Subcutaneous adipose tissue (tissue), 4 donors: ENCODE results near the gene NCOA7. TPM values are rescaled to one million over a fixed set of nuclear protein-coding genes. Genes with fewer than 3 reads are reported as not detected.

Experiments used
- total RNA-seq, 4 donors: library from RNA; depleted of rRNA; stranded (reverse); fragments of >200 nt; gene quantifications; one replicate each; pipeline ENCODE4 v1.1.0, GENCODE V29; 2016
- TF ChIP-seq, protein P1 (sequence below): fragments of 450-650 bp; IDR thresholded peaks from one replicate; pipeline ENCODE4 v1.5.1; 2016; ENCODE audit warnings: low read depth, mild to moderate bottlenecking, control low read depth, antibody characterized with exemption, moderate library complexity

NCOA7 gene
- total RNA-seq, 4 donors from 2014 or later: 59.9 to 71.9 (median 62.2) TPM

DNA sequence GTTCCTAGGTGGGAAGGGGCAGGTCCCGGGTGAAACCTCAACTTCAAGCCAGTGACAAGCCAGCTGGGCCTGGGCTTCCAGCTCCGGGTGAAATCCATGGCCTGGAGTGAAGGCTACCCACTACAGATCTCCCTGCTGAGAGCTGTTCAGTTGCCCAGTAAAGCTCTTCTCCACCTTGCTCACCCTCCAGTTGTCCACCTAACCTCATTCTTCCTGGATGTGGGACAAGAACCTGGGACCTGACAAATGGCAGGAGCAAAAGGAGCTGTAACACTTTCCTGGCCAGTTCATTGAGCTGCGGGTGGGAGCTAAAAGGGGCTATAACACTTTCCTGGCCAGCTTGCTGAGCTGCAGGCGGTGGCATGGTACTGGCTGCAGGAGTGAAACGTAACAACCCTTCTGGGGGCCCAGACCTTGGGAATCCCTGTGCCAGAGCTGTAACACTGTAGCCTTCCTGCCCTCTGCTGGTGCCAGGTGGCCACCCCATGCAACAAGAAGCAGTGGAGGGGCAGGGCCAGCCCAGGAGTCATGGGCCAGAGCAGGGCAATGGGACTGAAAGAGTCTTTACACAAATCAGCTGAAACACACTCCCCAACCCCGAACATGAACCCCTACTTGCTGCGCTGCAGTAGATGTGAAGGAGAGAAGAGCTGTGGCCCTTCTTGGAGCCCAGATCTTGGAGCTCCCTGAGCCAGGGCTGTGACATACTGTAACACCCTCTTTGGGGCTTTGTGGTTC lies 162.2 kb downstream of the NCOA7 start:
- TF ChIP-seq, protein P1, sequence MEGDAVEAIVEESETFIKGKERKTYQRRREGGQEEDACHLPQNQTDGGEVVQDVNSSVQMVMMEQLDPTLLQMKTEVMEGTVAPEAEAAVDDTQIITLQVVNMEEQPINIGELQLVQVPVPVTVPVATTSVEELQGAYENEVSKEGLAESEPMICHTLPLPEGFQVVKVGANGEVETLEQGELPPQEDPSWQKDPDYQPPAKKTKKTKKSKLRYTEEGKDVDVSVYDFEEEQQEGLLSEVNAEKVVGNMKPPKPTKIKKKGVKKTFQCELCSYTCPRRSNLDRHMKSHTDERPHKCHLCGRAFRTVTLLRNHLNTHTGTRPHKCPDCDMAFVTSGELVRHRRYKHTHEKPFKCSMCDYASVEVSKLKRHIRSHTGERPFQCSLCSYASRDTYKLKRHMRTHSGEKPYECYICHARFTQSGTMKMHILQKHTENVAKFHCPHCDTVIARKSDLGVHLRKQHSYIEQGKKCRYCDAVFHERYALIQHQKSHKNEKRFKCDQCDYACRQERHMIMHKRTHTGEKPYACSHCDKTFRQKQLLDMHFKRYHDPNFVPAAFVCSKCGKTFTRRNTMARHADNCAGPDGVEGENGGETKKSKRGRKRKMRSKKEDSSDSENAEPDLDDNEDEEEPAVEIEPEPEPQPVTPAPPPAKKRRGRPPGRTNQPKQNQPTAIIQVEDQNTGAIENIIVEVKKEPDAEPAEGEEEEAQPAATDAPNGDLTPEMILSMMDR: no peak

DNA sequence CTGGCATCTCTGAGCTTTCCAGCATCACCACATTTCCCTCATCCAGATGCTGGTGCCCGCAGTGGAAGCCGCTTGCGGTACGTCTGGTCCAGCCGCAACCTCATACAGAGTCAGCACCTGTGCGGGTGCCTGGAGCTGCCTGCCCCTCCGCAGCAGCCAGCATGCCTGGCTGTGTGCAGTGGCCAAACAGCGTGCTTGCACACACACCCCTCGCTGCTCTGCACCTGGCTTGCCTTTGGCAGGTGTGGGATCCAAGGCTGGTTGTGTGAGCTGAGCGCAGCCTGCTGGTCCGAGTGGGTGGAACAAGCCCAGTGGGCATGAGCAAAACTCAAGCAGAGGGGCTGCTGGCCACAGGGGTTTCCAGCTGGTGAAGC lies 162.7 kb downstream of the NCOA7 start:
- TF ChIP-seq, protein P1: no peak

DNA sequence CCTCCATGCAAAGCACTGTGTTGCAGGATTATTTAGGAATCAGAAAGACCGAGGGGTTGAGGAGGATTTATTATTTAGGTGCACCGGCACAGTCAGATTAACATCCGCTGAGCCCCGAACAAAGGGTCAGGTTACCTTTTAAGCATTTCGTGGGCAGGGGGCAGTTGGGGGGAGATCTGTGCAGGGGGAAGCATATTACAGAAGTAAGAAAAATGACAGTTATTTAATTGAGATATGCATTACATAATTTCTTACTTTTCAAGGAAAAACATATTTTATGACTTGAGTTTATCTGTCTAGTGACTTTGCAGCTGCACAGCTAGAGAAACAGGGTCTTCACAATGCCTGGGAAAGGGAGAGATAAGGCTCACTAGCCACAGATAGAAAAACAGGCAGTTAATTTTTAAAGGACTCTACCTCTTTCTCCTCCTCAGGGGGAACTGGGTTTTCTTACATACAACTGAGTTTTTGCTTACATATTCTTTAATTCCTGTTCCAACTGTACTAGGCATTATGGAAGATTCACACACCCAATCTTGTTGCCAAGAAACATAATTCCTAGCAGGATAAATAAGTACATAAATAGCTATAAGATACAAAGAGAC lies 164.1 kb downstream of the NCOA7 start:
- TF ChIP-seq, protein P1: no peak

DNA sequence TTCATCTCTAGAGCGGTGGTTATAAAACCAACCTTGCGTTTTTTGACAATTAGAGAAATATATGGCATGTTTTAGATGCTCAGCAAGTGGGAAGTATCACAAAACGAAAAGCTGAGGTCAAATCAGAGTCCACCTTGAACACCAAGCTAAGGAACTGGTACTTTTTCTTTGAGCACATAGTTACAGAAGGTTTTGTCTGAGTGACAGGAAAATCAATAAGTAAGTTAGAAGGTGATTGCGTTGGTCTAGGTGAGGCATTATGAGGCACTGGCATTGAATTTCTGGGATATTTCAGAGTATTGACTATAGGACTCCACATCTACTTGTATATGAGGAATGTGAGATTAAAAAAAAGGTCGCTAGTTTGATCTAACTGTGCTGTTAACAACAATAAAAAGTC lies 165.2 kb downstream of the NCOA7 start:
- TF ChIP-seq, protein P1: no peak

DNA sequence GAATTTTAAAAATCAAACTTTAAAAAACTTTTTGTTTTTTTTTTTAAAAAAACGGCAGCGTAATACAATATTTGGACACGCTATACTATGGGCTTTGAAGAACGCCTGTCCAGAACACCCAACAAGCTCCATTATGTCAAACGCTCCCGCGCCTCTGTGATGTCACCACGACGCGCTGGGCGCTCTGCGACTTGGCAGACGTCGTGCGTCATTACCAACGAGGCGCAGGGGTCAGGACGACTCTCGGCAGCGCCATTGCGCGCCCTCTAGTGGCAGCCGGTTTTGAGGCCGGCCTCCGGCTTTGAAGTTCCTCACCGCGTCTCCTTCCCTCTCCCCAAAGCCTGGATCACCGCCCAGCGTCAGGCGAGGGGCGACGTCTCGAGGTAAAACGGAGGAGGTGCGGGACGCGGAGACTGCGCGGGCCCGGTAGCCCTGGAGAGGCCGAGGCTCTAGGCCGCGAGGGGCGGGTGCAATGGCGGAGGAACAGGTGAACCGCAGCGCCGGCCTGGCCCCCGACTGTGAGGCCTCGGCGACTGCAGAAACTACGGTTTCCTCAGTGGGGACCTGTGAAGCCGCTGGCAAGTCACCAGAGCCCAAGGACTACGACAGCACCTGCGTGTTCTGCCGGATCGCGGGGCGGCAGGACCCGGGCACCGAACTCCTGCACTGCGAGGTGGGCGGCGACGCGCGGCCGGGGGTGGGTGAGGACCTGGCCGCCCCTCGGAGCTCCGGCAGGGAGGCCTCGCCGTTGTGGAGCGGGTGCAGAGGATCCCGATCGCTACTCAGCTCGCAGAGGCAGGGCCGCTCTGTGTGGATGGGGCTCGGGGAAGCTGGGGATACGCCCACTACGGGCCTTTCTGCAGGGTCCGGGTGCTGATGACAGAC lies 166.0 kb downstream of the NCOA7 start, which contains the start of gene HINT3:
TSS of gene HINT3 (plus strand) at position 265 of the 885 bp plus-strand sequence. CDS start at position 473, 208 bp downstream.
- TF ChIP-seq, protein P1: no peak

DNA sequence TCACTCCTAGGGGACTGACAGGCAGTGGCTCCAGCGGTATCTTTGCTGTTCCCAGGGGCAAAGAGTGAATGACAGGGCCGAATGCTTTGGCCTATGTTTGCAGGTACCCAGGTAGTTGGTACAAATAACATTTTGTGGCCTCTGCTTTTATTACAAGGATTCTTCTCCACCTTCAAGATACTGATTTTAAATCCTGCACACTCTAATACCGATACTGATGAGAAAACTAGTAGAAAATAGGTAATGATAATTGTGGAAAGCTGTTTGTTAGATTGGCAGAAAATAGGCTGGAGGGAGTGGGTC lies 166.6 kb downstream of the NCOA7 start:
- TF ChIP-seq, protein P1: no peak

DNA sequence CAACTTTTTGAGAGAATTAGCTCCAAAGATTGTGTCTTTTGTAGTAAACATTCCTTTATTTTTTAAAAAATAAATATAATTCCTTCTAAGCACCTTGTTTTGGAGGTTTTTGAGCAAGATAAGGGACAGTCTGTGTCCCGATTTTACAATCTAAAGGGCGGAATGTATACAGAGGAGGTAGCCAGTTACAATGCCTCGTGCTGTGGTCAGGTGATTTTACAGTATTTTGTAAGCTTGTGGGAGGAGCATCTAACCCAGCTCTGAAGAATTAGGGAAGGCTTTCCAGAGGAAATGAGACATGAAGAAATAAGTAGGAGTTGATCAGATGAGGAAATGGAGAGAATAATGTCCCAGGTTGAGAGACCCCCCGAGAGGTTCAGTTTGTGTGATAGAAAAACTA lies 167.1 kb downstream of the NCOA7 start:
- TF ChIP-seq, protein P1: no peak
